Transverse colon (tissue), 4 donors: ENCODE results near the gene SIT1. TPM values are rescaled to one million over a fixed set of nuclear protein-coding genes. Genes with fewer than 3 reads are reported as not detected.

Experiments used
- DNase-seq: peaks from one replicate; pipeline ENCODE4 v3.0.0-alpha.2; 2019
- H3K27ac ChIP-seq, 4 donors: fragments of 200-600 bp; sonication (generic); 2 replicates each; pipeline ENCODE4 v1.5.1; 2016 to 2018; ENCODE audit warnings: inconsistent platforms in 4 of 4
- H3K27me3 ChIP-seq: fragments of 200-600 bp; sonication (generic); 2 replicates; pipeline ENCODE4 v1.5.1; 2017; ENCODE audit warnings: inconsistent platforms
- H3K36me3 ChIP-seq, 4 donors: fragments of 200-600 bp; sonication (generic); 2 replicates each; pipeline ENCODE4 v1.5.1; 2017 to 2019; ENCODE audit warnings: inconsistent platforms in 4 of 4
- H3K4me1 ChIP-seq, 4 donors: fragments of 200-600 bp; sonication (generic); 2 replicates each; pipeline ENCODE4 v1.5.1; 2017 to 2020; ENCODE audit warnings: inconsistent platforms in 4 of 4
- H3K4me3 ChIP-seq, 4 donors: fragments of 200-600 bp; sonication (generic); 1 replicate in 1 of 4; 2 replicates in 3 of 4; pipeline versions ENCODE4 v1.5.1 to v1.6.1; 2017 to 2019; ENCODE audit warnings: inconsistent platforms in 4 of 4
- H3K9me3 ChIP-seq, 2 donors: fragments of 200-600 bp; sonication (generic); 2 replicates each; pipeline ENCODE4 v1.5.1; 2017 to 2019; ENCODE audit warnings: inconsistent platforms in 2 of 2
- EP300 ChIP-seq: sonication (generic); formaldehyde crosslinking; IDR thresholded peaks from one replicate; pipeline ENCODE4 v1.6.1; 2017; ENCODE audit warnings: antibody characterized with exemption, low read depth
- POLR2A ChIP-seq: fragments of 450-650 bp; IDR thresholded peaks from one replicate; pipeline ENCODE4 v1.6.1; 2016; ENCODE audit warnings: antibody characterized with exemption, mild to moderate bottlenecking, moderate library complexity
- POLR2AphosphoS5 ChIP-seq, 3 donors: sonication (generic); formaldehyde crosslinking; IDR thresholded peaks; one replicate each; pipeline ENCODE4 v1.6.1; 2016; ENCODE audit warnings: antibody characterized with exemption in 3 of 3
- WGBS, 2 donors: methylation state at CpG; one replicate each; pipeline ENCODE4 v1.1.5; 2018; ENCODE audit warnings: low coverage in 1 of 2; 5-methylcytosine and 5-hydroxymethylcytosine counted together
- in situ Hi-C, 4 donors: fragments of 200-750 bp; cut with MboI; loops; one replicate each; pipeline versions ENCODE4 v1.15.0 to v1.15.1; 2017; ENCODE audit warnings: low sequenced_read_pairs in 3 of 4, low pct_ligation_motif_present in 1 of 4, low pct_unique_long_range_greater_than_20kb in 1 of 4
- intact Hi-C: fragments of 100-400 bp; cut with DNase I; formaldehyde crosslinking; loops from one replicate; pipeline ENCODE4 v1.15.1; 2023; ENCODE audit warnings: low total_unique reads
- total RNA-seq, 4 donors: library from RNA; depleted of rRNA; stranded (reverse); fragments of >200 nt; gene quantifications; one replicate each; pipeline ENCODE4 v1.1.0, GENCODE V29; 2016
- TF ChIP-seq, protein P1 (sequence below), 5 experiments: fragments of 200-600 bp in 3 of 5; fragments of 450-650 bp in 2 of 5; sonication (generic) in 3 of 5; IDR thresholded peaks; 1 replicate in 2 of 5; 2 replicates in 3 of 5; pipeline ENCODE4 v1.5.1; 2016 to 2017; ENCODE audit warnings: antibody characterized with exemption in 5 of 5, inconsistent platforms in 3 of 5, mild to moderate bottlenecking in 2 of 5, moderate library complexity in 1 of 5

SIT1 gene
- total RNA-seq, 4 donors from 2014 or later = 1.2 to 6.7 (median 3.8) TPM; not detected in 1

DNA sequence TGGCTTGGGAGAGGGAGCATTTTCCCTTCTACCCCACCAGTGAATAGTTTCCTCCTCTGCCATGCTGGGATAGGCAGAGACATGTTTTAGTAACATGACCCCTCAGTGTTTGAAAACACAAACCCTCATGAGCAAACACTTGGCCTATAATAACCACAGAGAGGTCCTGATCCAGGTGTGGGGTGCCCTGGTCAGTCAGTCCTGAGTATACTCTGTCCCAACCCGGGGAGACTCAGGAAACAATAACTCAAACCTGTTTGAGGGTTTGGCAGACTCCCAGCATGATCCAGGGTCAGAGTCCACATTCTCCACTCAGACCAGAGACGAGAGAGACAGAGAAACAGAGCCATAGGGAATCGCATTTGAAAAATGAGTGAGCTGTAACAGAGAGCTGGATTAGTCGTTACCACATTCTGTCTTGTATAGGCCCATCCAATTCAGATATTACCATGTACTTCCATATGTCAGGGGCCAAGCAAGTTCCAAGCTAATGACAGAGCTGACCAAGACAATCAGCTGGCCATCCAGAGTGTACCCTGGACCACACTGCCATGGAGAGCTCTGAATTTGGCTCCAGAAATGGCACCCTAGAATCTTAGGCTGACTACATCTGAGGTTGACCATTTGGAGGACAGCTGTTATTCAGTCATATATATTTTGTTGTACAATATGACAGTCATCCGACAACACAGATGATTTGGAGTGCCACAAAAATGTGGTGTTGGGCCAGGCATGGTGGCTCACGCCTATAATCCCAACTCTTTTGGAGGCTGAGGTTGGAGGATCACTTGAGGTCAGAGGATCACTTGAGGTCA lies 18.8 kb upstream of the SIT1 start:
- in situ Hi-C loops = no loop called here
- H3K27ac ChIP-seq = peak overlapping the region; percentile 69 to 82 (median 76)
- H3K4me1 ChIP-seq = peaks cover 4 to 34% (median 27%) of the 10 kb centered on the region in 4 donors
- no peaks in the 10 kb centered on the region for H3K9me3 ChIP-seq
- intact Hi-C loops = no loop called here
- no peak for TF ChIP-seq POLR2A
- peak in 1 of 3 donors; percentile 59 for TF ChIP-seq POLR2AphosphoS5 (IDR thresholded peaks at IDR 0.05)
- H3K36me3 ChIP-seq = no peaks in the 10 kb centered on the region
- H3K4me3 ChIP-seq = no peak overlapping the region
- peak; percentile 89 for DNase-seq
- WGBS, 2 donors = 52 to 100% methylated on average over 1 to 6 of the region's 6 CpGs
- no peaks in the 10 kb centered on the region for H3K27me3 ChIP-seq

- TF ChIP-seq, protein P1, sequence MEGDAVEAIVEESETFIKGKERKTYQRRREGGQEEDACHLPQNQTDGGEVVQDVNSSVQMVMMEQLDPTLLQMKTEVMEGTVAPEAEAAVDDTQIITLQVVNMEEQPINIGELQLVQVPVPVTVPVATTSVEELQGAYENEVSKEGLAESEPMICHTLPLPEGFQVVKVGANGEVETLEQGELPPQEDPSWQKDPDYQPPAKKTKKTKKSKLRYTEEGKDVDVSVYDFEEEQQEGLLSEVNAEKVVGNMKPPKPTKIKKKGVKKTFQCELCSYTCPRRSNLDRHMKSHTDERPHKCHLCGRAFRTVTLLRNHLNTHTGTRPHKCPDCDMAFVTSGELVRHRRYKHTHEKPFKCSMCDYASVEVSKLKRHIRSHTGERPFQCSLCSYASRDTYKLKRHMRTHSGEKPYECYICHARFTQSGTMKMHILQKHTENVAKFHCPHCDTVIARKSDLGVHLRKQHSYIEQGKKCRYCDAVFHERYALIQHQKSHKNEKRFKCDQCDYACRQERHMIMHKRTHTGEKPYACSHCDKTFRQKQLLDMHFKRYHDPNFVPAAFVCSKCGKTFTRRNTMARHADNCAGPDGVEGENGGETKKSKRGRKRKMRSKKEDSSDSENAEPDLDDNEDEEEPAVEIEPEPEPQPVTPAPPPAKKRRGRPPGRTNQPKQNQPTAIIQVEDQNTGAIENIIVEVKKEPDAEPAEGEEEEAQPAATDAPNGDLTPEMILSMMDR (IDR thresholded peaks at IDR 0.05) = no peak
- TF ChIP-seq EP300 (no peak), POLR2AphosphoS5 (IDR thresholded peaks at IDR 0.05) (no peak), POLR2A (no peak)
- intact Hi-C loops (no loop called here), in situ Hi-C loops (no loop called here)
- DNase-seq = no peak
- Histone ChIP-seq H3K27me3 (no peaks in the 10 kb centered on the region), H3K4me1 (peaks cover 6 to 36% (median 31%) of the 10 kb centered on the region in 4 donors), H3K27ac (no peak overlapping the region), H3K36me3 (no peaks in the 10 kb centered on the region), H3K9me3 (no peaks in the 10 kb centered on the region), H3K4me3 (no peak overlapping the region)
- 93% methylated on average over 3 of the region's 3 CpGs; no CpG with 5 or more reads in 1 of the 2 donors for WGBS, 2 donors
These were observed 17.2 kb upstream of the SIT1 start for GRCh38 chr9:35667939-35668338.

DNA sequence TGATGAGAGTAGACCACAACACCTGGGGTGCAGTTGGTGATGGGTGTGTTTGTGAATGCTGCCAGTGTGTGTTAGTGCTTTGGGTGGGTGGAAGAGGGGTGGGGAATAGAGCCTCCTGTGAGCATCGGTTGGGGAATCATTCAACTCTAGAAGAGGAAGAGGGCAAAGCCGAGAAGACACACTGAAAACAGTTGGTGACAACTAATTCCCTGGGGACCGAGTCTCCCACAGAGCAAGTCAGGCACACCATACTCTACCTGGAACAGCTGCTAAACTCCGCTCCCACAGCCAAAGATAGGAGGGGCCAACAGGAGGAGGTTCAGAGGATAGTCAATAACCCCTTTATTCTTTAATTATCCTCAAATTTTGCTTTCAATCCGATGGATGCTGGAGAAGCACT lies 15.8 kb upstream of the SIT1 start:
- in situ Hi-C loops (no loop called here), intact Hi-C loops (no loop called here)
- 78% methylated on average over 5 of the region's 5 CpGs; no CpG with 5 or more reads in 1 of the 2 donors for WGBS, 2 donors

DNA sequence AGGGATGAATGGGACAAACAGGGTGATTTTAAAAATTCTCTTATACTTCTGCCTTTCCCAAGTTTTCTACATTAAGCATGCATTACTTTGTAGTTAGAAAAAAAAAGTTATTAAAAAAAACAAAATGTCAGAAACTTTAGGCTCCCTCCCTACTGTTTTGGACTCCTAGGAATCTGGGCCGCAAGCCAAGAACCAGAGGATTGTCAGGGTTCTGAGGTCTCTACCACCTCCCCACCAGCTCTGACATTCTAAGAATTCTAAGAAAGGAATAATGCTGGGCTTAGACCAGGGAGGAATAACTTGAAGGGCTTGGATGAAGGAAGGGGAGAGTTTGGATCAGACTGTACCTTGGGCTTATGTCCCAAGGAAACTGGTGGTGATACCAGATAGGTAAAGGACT lies 15.3 kb upstream of the SIT1 start:
- intact Hi-C loops = no loop called here
- Histone ChIP-seq H3K27me3 (no peaks in the 10 kb centered on the region), H3K36me3 (no peaks in the 10 kb centered on the region), H3K4me1 (peaks cover 11 to 50% (median 45%) of the 10 kb centered on the region in 4 donors), H3K4me3 (no peak overlapping the region), H3K27ac (no peak overlapping the region), H3K9me3 (no peaks in the 10 kb centered on the region)
- WGBS, 2 donors = 64% methylated on average over 1 of the region's 1 CpG; no CpG with 5 or more reads in 1 of the 2 donors
- no peak for TF ChIP-seq EP300
- TF ChIP-seq, protein P1 (IDR thresholded peaks at IDR 0.05) = no peak
- TF ChIP-seq POLR2A = no peak
- TF ChIP-seq POLR2AphosphoS5 (IDR thresholded peaks at IDR 0.05) = no peak
- DNase-seq = no peak
- in situ Hi-C loops = no loop called here

More for the DNA sequence above, 15.8 kb upstream of the SIT1 start:
- no peak for DNase-seq
- Histone ChIP-seq H3K36me3 (no peaks in the 10 kb centered on the region), H3K27me3 (no peaks in the 10 kb centered on the region), H3K27ac (no peak overlapping the region), H3K4me1 (peaks cover 7 to 46% (median 40%) of the 10 kb centered on the region in 4 donors), H3K9me3 (no peaks in the 10 kb centered on the region), H3K4me3 (no peak overlapping the region)
- TF ChIP-seq, protein P1 (IDR thresholded peaks at IDR 0.05) = no peak
- no peak for TF ChIP-seq POLR2AphosphoS5 (IDR thresholded peaks at IDR 0.05)
- no peak for TF ChIP-seq POLR2A
- TF ChIP-seq EP300 = no peak
